GM23248 (cell line): ENCODE data around the gene E2F8.

Experiments
- EZH2 ChIP-seq: fragments of 200-600 bp; sonication (generic); IDR thresholded peaks from 2 replicates; pipeline ENCODE4 v1.6.1; 2018; ENCODE audit warnings: antibody characterized with exemption, mild to moderate bottlenecking; ENCODE audit not compliant: insufficient read depth, poor library complexity, severe bottlenecking
- EZH2phosphoT487 ChIP-seq: fragments of 200-600 bp; sonication (generic); IDR thresholded peaks from 2 replicates; pipeline ENCODE4 v1.6.1; 2018; ENCODE audit warnings: antibody characterized with exemption, moderate library complexity, mild to moderate bottlenecking, low read depth; ENCODE audit not compliant: insufficient read depth

- TF ChIP-seq EZH2phosphoT487, result no peak
- no peak for TF ChIP-seq EZH2
These were observed 31.7 kb downstream of the E2F8 start for GRCh38 chr11:19208959-19209546.
